Small intestine (tissue), 7 donors: ENCODE results near the gene LOC101059915.
"Not testable (repeated sequence)": the region's sequence is repeated elsewhere in the genome, so short reads cannot be mapped to it uniquely, and the experiment has no call there.

Source experiments
- DNase-seq, 2 donors: peaks; one replicate each; pipeline versions ENCODE4 v3.0.0 to v3.0.0-alpha.2; 2013
- FAIRE-seq: peaks from 2 replicates; lab custom pipeline; 2012; peaks lifted over from hg19 to GRCh38; lab: Jason Lieb, UNC
- H3K27ac ChIP-seq, 3 donors: one replicate each; pipeline ENCODE4 v1.5.1; 2013; ENCODE audit warnings: low read length in 2 of 3, mild to moderate bottlenecking in 2 of 3, control low read depth in 1 of 3, inconsistent platforms in 1 of 3, low read depth in 1 of 3, moderate library complexity in 1 of 3
- H3K27me3 ChIP-seq, 3 donors: one replicate each; pipeline ENCODE4 v1.6.1; 2013; ENCODE audit warnings: low read length in 3 of 3, inconsistent platforms in 1 of 3; ENCODE audit not compliant: control insufficient read depth in 3 of 3, insufficient read depth in 3 of 3
- H3K36me3 ChIP-seq, 3 donors: one replicate each; pipeline ENCODE4 v1.6.1; 2013; ENCODE audit warnings: low read length in 3 of 3, inconsistent platforms in 1 of 3, low read depth in 1 of 3, mild to moderate bottlenecking in 1 of 3, moderate library complexity in 1 of 3; ENCODE audit not compliant: control insufficient read depth in 3 of 3, insufficient read depth in 2 of 3
- H3K4me1 ChIP-seq, 3 donors: one replicate each; pipeline ENCODE4 v1.6.1; 2013; ENCODE audit warnings: low read length in 2 of 3, inconsistent platforms in 1 of 3, low read depth in 1 of 3, mild to moderate bottlenecking in 1 of 3, moderate library complexity in 1 of 3; ENCODE audit not compliant: control insufficient read depth in 3 of 3, insufficient read depth in 2 of 3
- H3K4me3 ChIP-seq, 3 donors: one replicate each; pipeline ENCODE4 v1.5.1; 2013; ENCODE audit warnings: low read length in 3 of 3, control low read depth in 1 of 3, inconsistent platforms in 1 of 3, low read depth in 1 of 3, mild to moderate bottlenecking in 1 of 3, moderate library complexity in 1 of 3
- H3K9me3 ChIP-seq, 2 donors: one replicate each; pipeline ENCODE4 v1.6.1; 2013; ENCODE audit warnings: low read depth in 1 of 2, low read length in 1 of 2; ENCODE audit not compliant: control insufficient read depth in 2 of 2, insufficient read depth in 1 of 2
- WGBS, 3 donors: extraction: QIAGEN DNeasy Blood & Tissue Kit; methylation state at CpG; one replicate each; pipeline ENCODE4 v1.1.7; 2013; 5-methylcytosine and 5-hydroxymethylcytosine counted together
- donor health status: healthy with polysubstance abuse.
- donor health status: control.
- donor health status: control.
- donor health status: Bipolar disorder and iron deficiency.
- donor health status: healthy.

LOC101059915 gene

DNA sequence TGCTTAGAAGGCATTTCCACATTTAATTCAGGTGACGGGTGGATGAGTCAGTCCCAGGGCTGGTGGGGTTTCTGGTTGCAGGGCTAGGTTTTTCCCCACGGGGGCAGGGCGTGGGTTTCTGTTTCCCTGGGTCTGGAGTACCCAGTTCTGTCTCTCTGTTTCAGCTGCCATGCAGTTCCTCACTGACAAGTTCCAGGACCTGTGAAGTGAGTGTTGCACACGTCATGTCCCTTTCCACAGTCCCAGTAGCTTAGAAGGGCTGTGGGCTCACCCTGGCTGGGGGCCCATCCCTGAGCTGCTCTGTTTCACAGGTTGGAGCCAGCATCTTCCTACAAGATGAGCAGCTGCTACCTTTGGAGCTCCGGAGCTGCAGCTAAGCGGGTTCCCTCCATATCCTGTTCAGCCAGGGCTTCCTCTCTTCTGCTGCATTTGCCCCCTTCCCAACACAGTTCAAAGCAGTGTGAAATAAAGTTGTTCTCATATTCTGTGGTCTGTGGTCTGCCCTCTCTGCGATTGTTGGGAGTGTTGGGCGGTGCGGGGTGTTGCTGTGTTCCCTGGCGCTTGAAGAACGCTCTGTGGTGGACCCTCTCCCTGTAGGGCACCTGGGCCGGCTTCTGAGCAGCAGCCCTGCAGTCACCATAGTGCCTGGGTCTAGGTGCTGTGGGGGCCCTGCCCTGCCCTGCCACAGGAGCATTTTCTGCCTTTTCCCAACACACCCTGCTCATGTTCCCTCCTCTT, 3.9 kb downstream of the LOC101059915 start:
- no peak overlapping the region for H3K27ac ChIP-seq
- H3K27me3 ChIP-seq: no peaks in the 10 kb centered on the region
- no peaks in the 10 kb centered on the region for H3K36me3 ChIP-seq
- WGBS, 3 donors: 59 to 77% (median 65%) methylated on average over 11 to 12 of the region's 12 CpGs
- H3K4me1 ChIP-seq: no peaks in the 10 kb centered on the region
- no peak overlapping the region for H3K4me3 ChIP-seq
- no peaks in the 10 kb centered on the region for H3K9me3 ChIP-seq
- no peak for DNase-seq
- no peak for FAIRE-seq

DNA sequence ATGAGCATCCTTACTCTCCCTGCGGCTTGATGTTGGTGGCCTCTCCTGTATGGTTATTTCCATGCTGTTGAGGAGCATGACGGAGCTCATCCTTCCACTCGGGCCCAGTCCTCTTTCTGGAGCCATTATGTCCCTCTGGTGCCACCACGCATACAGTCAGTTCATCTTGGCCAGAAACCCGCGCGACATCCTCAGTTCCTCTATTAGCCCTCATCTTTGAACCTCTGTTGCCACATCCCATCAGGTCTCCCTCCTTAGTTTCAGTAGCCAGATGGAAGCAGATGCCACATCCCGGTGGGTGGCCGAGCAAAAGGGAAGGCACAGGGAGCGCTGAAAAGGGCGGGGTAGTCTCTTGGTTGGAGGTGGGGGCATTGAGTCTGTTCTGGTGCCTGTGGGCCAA, 4.6 kb downstream of the LOC101059915 start:
- Histone ChIP-seq H3K9me3 (no peaks in the 10 kb centered on the region), H3K36me3 (no peaks in the 10 kb centered on the region), H3K4me1 (no peaks in the 10 kb centered on the region), H3K27me3 (no peaks in the 10 kb centered on the region), H3K4me3 (no peak overlapping the region), H3K27ac (no peak overlapping the region)
- WGBS, 3 donors: 86 to 94% (median 92%) methylated on average over 11 of the region's 11 CpGs
- FAIRE-seq (no peak), DNase-seq (no peak)

DNA sequence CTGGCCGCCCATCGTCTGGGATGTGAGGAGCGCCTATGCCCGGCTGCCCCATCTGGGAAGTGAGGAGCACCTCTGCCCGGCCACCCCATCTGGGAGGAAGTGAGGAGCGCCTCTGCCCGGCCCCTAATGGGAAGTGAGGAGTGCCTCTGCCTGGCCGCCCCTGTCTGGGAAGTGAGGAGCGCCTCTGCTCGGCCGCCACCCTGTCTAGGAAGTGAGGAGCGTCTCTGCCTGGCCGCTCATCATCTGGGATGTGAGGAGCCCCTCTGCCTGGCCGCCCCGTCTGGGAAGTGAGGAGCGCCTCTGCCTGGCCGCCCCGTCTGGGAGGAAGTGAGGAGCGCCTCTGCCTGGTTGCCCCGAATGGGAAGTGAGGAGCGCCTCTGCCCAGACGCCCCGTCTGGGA, 8.3 kb downstream of the LOC101059915 start:
- not testable (repeated sequence) for H3K4me1 ChIP-seq, FAIRE-seq, H3K9me3 ChIP-seq, H3K27me3 ChIP-seq, DNase-seq, H3K27ac ChIP-seq, H3K36me3 ChIP-seq, H3K4me3 ChIP-seq
- 96 to 98% (median 96%) methylated on average over 12 to 23 of the region's 23 CpGs for WGBS, 3 donors

DNA sequence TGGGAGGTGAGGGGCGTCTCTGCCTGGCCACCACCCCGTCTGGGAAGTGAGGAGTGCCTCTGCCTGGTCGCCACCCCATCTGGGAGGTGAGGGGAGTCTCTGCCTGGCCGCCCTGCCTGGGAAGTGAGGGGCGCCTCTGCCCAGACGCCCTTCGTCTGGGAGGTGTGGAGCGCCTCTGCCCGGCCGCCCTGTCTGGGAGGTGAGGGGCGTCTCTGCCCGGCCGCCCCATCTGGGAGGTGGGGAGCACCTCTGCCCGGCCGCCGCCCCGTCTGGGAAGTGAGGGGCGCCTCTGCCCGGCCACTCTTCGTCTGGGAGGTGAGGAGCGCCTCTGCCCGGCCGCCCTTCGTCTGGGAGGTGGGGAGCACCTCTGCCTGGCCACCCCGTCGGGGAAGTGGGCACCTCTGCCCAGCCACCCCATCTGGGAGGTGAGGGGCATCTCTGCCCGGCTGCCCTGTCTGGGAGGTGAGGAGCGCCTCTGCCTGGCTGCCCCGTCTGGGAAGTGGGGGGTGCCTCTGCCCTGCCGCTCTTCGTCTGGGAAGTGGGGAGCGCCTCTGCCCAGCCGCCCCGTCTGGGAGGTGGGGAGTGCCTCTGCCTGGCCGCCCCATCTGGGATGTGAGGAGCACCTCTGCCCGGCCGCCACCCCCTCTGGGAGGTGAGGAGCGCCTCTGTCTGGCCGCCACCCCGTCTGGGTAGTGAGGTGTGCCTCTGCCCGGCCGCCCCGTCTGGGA, 8.9 kb downstream of the LOC101059915 start:
- not testable (repeated sequence) for FAIRE-seq, H3K36me3 ChIP-seq, DNase-seq, H3K4me3 ChIP-seq, H3K9me3 ChIP-seq, H3K27me3 ChIP-seq, H3K27ac ChIP-seq, H3K4me1 ChIP-seq
- WGBS, 3 donors: 91 to 93% (median 91%) methylated on average over 15 to 43 of the region's 43 CpGs

DNA sequence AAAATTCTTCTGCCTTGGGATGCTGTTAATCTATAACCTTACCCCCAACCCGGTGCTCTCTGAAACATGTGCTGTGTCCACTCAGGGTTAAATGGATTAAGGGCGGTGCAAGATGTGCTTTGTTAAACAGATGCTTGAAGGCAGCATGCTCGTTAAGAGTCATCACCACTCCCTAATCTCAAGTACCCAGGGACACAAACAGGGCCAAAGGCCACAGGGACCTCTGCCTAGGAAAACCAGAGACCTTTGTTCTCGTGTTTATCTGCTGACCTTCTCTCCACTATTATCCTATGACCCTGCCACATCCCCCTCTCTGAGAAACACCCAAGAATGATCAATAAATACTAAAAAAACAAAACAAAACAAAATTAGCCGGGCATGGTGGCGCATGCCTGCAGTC, 9.8 kb downstream of the LOC101059915 start:
- 60 to 93% (median 70%) methylated on average over 2 to 4 of the region's 6 CpGs for WGBS, 3 donors
- not testable (repeated sequence) for H3K4me1 ChIP-seq, H3K36me3 ChIP-seq, H3K9me3 ChIP-seq, H3K27me3 ChIP-seq, FAIRE-seq, DNase-seq, H3K4me3 ChIP-seq, H3K27ac ChIP-seq

DNA sequence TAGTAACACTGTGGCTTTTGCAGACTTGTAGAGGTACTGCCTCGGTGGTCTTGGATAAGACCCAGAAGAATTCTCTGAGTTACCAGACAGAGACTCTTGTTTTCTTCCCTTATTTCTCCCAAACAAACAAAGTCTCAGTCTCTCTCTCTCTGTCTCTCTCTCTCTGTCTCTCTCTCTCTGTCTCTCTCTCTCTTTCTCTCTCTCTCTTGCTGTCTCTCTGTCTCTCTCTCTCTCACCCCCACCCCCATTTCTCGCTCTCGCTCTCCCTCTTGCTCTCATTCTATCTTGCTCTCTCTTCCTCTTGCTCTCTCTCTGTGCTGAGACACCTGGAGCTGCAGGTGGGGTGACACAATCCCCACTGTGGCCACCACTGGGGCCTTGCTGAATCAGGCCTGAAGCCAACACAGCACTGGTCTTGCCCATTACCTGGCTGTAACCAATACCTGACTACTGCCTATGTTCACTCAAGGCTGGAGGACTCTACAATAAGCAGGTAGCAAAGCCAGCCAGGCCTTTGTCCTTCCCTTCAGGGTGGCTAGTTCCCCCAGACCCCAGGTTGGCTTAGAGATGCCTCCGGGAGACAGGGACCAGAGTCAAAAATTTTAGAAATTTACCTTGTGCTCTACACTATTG, 12.3 kb downstream of the LOC101059915 start:
- Histone ChIP-seq H3K27ac (no peak overlapping the region), H3K9me3 (no peaks in the 10 kb centered on the region), H3K4me1 (no peaks in the 10 kb centered on the region), H3K27me3 (no peaks in the 10 kb centered on the region), H3K4me3 (no peak overlapping the region), H3K36me3 (no peaks in the 10 kb centered on the region)
- no peak for DNase-seq
- WGBS, 3 donors: 92 to 94% (median 93%) methylated on average over 4 of the region's 4 CpGs
- no peak for FAIRE-seq

DNA sequence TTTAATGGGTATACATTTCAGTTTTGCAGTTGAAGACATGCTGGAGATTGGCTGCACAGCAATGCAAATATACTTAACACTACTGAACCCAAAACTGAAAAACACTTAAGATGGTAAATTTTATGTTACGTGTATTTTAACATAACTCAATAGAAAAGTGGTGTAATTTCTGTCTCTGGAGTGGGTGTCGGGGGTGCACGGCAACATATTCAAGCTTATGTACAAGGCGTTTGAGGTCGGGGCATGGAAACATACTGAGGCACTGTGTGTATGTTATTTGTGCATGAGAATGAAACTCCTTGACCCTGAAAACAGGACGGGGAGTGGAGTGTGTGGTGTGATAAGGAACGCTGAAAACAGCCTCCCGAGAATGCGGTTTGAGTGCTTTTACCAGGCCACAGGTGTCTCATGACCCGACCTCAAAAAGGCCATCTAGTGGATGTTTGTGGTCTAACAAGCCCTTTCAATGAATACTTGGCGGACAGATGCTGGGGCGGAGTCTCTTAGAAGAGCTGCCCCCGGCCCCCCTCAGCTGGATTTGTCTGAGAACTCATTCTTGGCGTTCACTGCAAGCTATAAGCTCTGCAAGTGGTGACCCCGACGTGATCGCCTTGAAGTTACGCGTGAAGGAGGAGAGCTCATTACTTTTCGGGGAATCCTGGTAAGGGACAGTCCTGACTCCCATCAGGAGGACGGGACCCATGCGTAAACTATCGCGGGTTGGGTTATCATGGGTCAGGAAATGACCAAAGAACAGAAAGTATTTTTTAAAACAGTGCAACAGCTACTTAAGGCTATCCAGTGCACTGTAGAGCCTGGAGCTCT, 29.5 kb downstream of the LOC101059915 start:
- not testable (repeated sequence) for FAIRE-seq, H3K9me3 ChIP-seq, H3K4me3 ChIP-seq, H3K4me1 ChIP-seq, H3K36me3 ChIP-seq, H3K27me3 ChIP-seq, DNase-seq, H3K27ac ChIP-seq
- no CpG with 5 or more reads among the region's 24 CpGs for WGBS, 3 donors
